GM21529 (cell line): ENCODE measurements around the gene P2RY14.

Source experiments
- ATAC-seq: cut with Tn5 transposase; IDR thresholded peaks from one replicate; pipeline ENCODE4 v1.9.1; 2021; ENCODE audit not compliant: unreplicated experiment

P2RY14 gene

DNA sequence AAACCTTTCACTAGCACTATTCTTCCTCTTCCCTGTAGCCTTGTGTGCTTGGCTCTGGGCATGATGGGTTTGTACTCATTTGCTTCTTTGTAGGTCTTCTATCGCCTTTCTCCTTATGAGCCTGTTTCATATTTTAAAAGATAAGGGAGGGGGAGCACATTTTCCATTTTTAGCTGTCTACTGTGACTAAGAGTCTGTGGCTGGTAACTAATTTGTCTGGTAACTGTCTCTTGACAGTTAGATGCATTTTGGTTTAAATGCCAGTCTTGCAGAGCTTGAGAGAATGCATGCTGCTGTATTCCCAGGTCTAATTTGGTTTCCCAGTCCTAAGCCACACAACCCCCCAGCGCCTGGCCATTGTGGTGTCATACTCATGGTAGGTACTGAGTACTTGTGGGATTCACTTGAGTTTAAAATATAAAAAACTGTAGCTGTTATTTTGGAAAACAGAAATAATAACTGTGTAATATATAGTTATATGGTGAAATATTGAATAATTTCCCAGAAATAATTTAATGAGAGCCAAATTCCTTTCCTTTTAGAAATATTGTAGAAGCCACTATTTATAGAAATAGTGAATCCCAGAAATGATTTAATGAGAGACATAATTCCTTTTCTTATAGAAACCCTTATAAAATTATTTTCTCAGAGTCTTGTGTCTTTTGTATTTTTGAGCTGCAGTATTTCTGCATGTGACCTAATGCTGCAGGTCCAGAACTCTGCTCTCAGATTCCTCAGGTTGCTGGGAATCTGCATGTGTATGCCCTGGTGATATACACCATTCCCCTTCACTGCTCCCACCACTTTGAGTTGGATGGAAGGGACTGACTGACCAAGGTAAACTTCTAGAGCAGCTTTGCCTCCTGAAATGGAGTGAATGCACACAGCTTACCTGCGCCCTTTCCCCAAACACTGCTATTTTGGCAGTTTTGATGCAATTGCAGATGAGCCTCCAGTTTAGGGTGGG lies 61.4 kb downstream of the P2RY14 start:
- ATAC-seq, result no peak

GRCh38 chr3:151214459-151214858 lies 63.9 kb downstream of the P2RY14 start:
- no peak for ATAC-seq

GRCh38 chr3:151213881-151214280 lies 64.5 kb downstream of the P2RY14 start:
- ATAC-seq, result no peak

- ATAC-seq, result no peak
Measured at GRCh38 chr3:151213151-151213550, 65.2 kb downstream of the P2RY14 start.

GRCh38 chr3:151210676-151211381 lies 67.5 kb downstream of the P2RY14 start:
- ATAC-seq, result peak; percentile 59

GRCh38 chr3:151209654-151210053 lies 68.7 kb downstream of the P2RY14 start:
- ATAC-seq, result no peak

- no peak for ATAC-seq
Measured at GRCh38 chr3:151206201-151206600, 72.1 kb downstream of the P2RY14 start.

- no peak for ATAC-seq
Measured at GRCh38 chr3:151205482-151205881, 72.9 kb downstream of the P2RY14 start.

- ATAC-seq, result no peak
Measured at GRCh38 chr3:151204530-151205402, 73.6 kb downstream of the P2RY14 start.

DNA sequence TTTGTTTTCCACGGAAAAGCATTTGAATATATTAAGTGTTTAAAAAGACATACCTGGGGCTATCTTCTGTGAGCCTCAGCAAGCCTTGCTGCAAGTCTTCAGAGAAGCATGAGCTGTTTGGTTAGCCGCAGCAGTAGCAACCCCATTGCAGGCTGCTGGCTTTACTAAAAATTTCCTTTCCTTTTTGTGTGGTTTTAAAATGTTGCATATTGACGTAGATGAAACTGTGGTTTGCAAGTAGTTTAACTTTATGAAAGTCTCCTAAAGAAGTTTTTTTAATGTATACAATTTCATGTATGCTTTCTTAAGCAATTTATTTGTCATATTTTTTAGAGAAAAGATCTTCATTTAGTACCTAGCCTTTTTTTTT lies 75.3 kb downstream of the P2RY14 start, which contains the start of gene GPR171:
GPR171 (minus strand) TSS at position 166 of the 370 bp plus-strand sequence. CDS start 3,830 bp downstream, outside the sequence.
- ATAC-seq, result peak; percentile 94

DNA sequence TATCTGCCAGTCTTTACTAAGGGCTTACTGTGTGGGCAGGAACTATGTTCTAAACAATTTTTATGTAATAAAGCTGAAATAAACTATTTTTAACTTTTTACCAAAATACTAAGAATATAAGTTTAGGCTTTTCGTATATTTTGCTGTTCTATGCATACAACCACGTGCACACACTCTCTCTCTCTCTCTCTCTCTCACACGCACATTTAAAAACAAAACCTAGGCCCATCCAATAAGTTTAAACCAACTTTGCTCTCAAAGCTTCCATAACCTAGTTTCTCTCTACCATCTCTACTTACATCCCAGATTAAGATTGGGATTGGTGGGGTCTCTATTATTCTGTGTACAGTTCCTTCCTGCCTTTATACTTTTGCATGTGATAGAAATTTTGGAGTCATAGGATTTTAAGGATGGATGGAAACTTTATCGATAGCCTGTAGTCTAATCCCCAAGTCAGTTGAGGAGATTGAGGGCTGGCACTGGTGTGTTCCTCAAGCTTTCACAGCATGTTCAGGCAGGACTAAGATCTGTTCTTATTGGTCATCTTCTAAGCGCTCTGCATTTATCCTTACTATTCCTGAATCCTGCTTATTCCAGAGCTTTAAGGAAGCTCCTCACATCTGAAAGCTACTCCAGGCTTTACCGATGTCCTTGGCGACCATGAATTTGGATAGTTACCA lies 77.2 kb downstream of the P2RY14 start:
- ATAC-seq, result no peak

- no peak for ATAC-seq
Measured at GRCh38 chr3:151200586-151200985, 77.8 kb downstream of the P2RY14 start.

DNA sequence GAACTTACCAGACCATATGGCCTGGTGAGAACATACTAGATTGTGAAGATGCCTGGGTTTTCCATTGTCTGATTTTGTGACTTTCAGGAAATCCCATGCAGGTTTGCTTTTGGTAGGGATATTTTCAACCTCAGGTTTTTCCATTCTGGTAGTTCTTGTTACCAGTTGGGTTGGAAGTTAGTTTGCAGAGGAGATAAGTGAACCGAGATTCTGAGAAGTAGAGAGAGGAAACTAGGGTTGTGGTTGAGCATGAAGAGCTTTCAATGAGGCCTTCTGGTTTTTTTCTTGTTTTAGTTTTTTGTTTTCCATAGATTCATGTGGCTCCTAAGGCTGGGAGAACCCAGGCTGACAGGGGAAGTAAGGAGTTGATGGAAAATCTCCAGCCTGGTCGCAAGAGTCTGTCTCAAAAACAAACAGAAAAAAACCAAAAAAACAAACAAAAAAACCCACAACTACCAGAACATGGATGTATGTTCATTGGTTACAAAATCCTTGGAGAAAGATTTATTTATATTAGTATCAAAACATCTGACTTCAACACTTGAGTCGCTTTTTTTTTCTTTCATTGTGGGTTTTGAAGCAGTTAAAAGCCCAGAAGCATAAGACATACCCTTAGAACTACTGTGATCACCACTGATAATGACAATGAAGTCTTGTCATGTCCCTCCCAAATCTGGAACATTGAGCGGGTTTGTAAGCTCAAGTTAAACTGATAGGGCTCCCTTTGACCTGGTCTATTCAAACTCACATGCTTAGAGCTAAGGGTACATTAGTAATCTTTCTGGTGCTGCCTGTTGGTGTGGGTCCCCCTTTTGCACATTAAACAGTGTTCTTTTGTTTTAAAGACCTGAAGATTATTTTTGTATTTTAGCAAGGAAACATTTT lies 78.5 kb downstream of the P2RY14 start:
- ATAC-seq, result no peak

GRCh38 chr3:151198849-151199248 lies 79.5 kb downstream of the P2RY14 start:
- no peak for ATAC-seq

DNA sequence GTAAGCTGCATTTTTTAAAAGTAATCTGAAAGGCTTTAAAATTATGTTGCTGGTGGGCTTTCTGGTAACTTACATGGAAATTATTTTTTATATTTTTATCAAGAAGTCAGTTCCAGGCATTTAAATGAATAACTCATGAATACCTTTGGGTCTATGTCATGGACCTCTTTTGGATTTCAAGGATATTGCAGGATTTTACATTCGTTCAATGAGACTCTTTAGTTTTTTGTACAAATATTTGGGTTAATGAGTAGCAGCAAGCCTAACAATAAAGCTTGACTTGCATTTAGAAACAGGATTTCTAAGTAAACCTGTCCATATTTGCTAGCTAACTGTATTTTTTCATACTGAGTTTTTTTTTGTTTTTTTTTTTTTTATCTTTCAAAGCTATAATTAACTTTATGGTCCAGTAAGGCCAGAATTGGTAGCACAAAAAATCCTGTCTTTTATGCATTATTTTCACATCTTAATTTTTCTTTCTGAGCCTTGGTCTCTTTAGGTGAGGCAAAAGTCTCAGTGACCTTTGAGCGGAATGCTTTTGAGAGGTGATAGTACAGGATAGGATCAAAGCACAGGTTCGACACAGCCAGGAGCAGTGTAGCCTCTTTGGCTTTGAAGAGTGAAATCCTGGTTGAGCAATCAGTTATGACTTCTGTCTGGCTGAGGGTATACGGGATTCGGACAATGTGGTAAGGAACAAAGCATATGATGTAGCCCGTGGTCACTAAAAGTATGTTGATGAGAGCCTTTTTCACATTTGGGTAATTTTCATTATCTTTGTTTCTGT lies 80.2 kb downstream of the P2RY14 start:
- ATAC-seq, result no peak

DNA sequence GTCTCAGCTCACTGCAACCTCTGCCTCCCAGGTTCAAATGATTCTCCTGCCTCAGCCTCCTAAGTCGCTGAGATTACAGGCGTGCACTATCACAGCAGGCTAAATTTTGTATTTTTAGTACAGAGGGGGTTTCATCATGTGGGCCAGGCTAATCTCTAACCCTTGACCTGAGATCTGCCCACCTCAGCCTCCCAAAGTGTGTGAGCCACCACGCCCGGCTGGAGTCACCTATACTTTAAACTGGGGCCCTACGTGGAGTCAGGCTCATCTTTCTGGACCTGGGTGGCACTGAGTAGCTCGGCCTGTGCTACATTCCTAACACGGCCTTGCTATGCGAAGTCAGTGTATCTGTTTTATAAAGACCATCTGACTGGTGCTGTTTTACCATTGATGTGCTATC lies 81.1 kb downstream of the P2RY14 start:
- ATAC-seq, result no peak

DNA sequence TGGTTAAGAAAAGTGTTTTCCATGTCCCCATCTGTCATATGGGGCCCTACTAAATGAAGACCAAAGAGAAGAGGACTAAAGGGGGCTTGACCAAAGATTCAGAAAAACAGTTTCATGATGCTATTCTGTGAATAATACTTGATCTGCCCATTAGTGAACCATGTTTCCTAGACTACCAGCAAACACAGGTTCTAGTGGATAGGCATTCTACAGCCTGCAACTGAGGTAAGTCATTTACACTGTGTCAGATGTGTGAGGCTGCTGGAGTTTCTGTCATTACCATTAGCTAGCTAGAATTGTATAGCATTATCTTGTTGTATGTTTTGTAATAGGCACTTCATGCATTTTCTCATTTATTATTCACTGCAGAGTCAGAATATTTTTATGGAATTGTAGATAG lies 81.9 kb downstream of the P2RY14 start:
- no peak for ATAC-seq

- ATAC-seq, result no peak
Measured at GRCh38 chr3:151195826-151196225, 82.5 kb downstream of the P2RY14 start.

- ATAC-seq, result no peak
Measured at GRCh38 chr3:151192545-151192944, 85.8 kb downstream of the P2RY14 start.
